ENCODE data around the gene DCHS1. TPM values are rescaled to one million over a fixed set of nuclear protein-coding genes. Genes with fewer than 3 reads are reported as not detected.

DCHS1 gene
- total and polyA plus RNA-seq, 4 donors: 6.0 to 39.9 (median 11.5) TPM

DNA sequence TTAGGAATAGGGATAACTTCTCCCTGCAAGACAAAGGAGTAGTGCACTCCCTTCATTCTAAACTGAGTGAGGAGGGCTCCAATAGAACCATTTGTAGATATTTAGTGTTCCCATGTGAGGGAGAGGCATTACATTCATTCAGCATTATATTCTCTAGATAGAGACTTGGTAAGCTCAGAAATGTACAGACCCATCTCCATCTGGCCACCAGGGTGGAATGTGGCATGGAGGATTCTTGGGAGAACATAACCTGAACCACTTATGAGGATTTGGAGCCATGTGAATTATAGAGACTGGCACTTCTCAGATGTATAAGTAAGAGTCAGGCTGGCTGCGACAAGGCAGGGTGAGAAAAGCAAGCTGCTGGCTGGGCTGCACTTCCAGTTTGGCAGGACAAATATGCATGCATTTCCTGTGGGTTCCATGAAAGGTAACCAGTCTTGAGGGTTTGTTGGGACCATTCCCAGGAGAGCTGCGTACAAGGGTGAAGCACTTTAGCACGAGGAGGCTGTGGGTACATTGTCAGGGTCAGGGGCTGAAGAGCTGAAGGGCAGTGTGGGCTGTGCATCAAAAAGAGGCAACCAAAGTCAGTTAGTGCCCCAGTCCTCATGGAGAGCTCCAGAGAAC is 61.4 kb downstream of the DCHS1 start:
- H3K27me3 ChIP-seq (ENCODE audit: control insufficient read depth in 3 of 3, insufficient read depth in 3 of 3, low read length in 2 of 3): no peaks in the 10 kb centered on the region
- H3K27ac ChIP-seq (ENCODE audit: low read depth in 1 of 2, low read length in 1 of 2): peak overlapping the region in 1 of 2 donors; percentile 10
- peaks cover 0 to 34% (median 0%) of the 10 kb centered on the region in 5 donors for H3K4me1 ChIP-seq (ENCODE audit: control insufficient read depth in 5 of 5, insufficient read depth in 5 of 5, low read length in 5 of 5)
- no peak for ATAC-seq (ENCODE audit: insufficient read depth, low FRiP score)
- WGBS, 2 donors: 62 to 88% methylated on average over 3 of the region's 3 CpGs
- no peaks in the 10 kb centered on the region for H3K9me3 ChIP-seq (ENCODE audit: control insufficient read depth in 4 of 4, insufficient read depth in 3 of 4, low read length in 3 of 4)
- peaks cover 11 to 33% (median 16%) of the 10 kb centered on the region in 4 donors for H3K36me3 ChIP-seq (ENCODE audit: control insufficient read depth in 4 of 4, insufficient read depth in 4 of 4, low read length in 4 of 4)
- H3K4me3 ChIP-seq: no peak overlapping the region
- TF ChIP-seq, protein P1, sequence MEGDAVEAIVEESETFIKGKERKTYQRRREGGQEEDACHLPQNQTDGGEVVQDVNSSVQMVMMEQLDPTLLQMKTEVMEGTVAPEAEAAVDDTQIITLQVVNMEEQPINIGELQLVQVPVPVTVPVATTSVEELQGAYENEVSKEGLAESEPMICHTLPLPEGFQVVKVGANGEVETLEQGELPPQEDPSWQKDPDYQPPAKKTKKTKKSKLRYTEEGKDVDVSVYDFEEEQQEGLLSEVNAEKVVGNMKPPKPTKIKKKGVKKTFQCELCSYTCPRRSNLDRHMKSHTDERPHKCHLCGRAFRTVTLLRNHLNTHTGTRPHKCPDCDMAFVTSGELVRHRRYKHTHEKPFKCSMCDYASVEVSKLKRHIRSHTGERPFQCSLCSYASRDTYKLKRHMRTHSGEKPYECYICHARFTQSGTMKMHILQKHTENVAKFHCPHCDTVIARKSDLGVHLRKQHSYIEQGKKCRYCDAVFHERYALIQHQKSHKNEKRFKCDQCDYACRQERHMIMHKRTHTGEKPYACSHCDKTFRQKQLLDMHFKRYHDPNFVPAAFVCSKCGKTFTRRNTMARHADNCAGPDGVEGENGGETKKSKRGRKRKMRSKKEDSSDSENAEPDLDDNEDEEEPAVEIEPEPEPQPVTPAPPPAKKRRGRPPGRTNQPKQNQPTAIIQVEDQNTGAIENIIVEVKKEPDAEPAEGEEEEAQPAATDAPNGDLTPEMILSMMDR (IDR thresholded peaks at IDR 0.05; ENCODE audit: control extremely low read depth, extremely low read depth): no peak
- no peak for DNase-seq
- no peak overlapping the region for H3K9ac ChIP-seq (ENCODE audit: insufficient read depth in 1 of 2, low read length in 2 of 2)

DNA sequence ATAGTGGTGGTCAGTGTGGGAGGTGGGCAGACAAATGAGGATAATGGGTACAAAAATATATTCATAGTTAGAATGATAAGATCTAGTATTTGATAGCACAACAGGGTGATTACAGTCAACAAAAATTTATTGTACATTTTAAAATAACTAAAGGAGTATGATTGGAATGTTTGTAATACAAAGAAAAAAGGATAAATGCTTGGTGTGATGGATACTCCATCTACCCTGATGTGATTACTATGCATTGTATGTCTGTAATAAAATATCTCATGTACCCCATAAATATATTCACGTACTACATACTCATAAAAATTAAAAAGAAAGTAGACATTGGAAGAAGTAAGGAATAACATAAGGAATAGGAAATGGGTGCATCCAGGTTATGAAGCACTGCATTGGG is 67.6 kb downstream of the DCHS1 start:
- no peaks in the 10 kb centered on the region for H3K27me3 ChIP-seq (ENCODE audit: control insufficient read depth in 3 of 3, insufficient read depth in 3 of 3, low read length in 2 of 3)
- TF ChIP-seq, protein P1 (IDR thresholded peaks at IDR 0.05; ENCODE audit: control extremely low read depth, extremely low read depth): no peak
- H3K4me1 ChIP-seq (ENCODE audit: control insufficient read depth in 5 of 5, insufficient read depth in 5 of 5, low read length in 5 of 5): peaks cover 0 to 3% (median 0%) of the 10 kb centered on the region in 5 donors
- H3K9me3 ChIP-seq (ENCODE audit: control insufficient read depth in 4 of 4, insufficient read depth in 3 of 4, low read length in 3 of 4): peaks cover 0 to 5% (median 1%) of the 10 kb centered on the region in 4 donors
- ATAC-seq (ENCODE audit: insufficient read depth, low FRiP score) (no peak), DNase-seq (no peak)
- 97 to 100% methylated on average over 1 of the region's 1 CpG for WGBS, 2 donors
- H3K27ac ChIP-seq (ENCODE audit: low read depth in 1 of 2, low read length in 1 of 2): no peak overlapping the region
- no peak overlapping the region for H3K4me3 ChIP-seq
- peaks cover 0 to 5% (median 2%) of the 10 kb centered on the region in 4 donors for H3K36me3 ChIP-seq (ENCODE audit: control insufficient read depth in 4 of 4, insufficient read depth in 4 of 4, low read length in 4 of 4)
- no peak overlapping the region for H3K9ac ChIP-seq (ENCODE audit: insufficient read depth in 1 of 2, low read length in 2 of 2)

DNA sequence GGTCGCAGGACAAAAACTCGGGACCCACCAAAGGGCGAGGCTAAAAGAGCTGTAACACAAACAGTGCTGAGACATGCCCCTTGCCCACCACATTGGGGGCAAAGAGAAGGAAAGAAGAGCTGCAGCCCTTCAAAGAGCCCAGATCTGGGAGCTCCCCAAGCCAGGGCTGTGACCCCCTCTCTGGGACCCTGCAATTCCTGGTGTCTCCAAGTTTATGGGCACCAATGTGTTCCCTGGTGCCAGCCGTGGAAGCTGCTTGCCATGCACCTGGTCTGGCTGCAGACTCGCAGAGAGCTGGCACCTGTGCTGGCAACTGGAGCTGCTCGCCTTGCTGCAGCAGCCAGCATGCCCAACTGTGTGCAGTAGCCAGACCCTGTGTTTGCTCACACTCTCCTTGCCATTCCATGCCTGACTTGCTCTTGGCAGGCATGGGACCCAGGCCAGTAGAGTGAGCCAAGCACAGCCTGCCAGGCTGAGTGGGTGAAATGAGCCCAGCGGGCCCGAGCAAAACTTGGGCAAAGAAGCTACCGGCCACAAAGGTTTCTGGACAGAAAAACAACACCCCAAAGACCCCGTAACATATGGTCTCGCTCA is 68.2 kb downstream of the DCHS1 start:
- ATAC-seq (ENCODE audit: insufficient read depth, low FRiP score) (no peak), DNase-seq (no peak)
- Histone ChIP-seq H3K4me1 (ENCODE audit: control insufficient read depth in 5 of 5, insufficient read depth in 5 of 5, low read length in 5 of 5) (no peaks in the 10 kb centered on the region), H3K9ac (ENCODE audit: insufficient read depth in 1 of 2, low read length in 2 of 2) (no peak overlapping the region), H3K36me3 (ENCODE audit: control insufficient read depth in 4 of 4, insufficient read depth in 4 of 4, low read length in 4 of 4) (peaks cover 0 to 4% (median 1%) of the 10 kb centered on the region in 4 donors), H3K27me3 (ENCODE audit: control insufficient read depth in 3 of 3, insufficient read depth in 3 of 3, low read length in 2 of 3) (no peaks in the 10 kb centered on the region), H3K27ac (ENCODE audit: low read depth in 1 of 2, low read length in 1 of 2) (no peak overlapping the region), H3K4me3 (no peak overlapping the region), H3K9me3 (ENCODE audit: control insufficient read depth in 4 of 4, insufficient read depth in 3 of 4, low read length in 3 of 4) (peaks cover 0 to 5% (median 1%) of the 10 kb centered on the region in 4 donors)
- WGBS, 2 donors: 92 to 97% methylated on average over 11 of the region's 11 CpGs
- TF ChIP-seq, protein P1 (IDR thresholded peaks at IDR 0.05; ENCODE audit: control extremely low read depth, extremely low read depth): no peak
